DND-41 (cell line): ENCODE data around the gene C11orf21.

ENCODE experiments used
- ATAC-seq: fragments of 200-7000 bp; cut with Tn5 transposase; 3 replicates; pipeline ENCODE4 v1.9.1; 2021; ENCODE audit warnings: low read depth; ENCODE audit not compliant: insufficient read depth
- DNase-seq: peaks from one replicate; pipeline ENCODE4 v3.0.0-alpha.2; 2020
- H2AFZ ChIP-seq: 2 replicates; pipeline ENCODE4 v1.6.0; 2012; ENCODE audit warnings: low read depth, low read length
- H3K27ac ChIP-seq: 2 replicates; pipeline ENCODE4 v1.5.1; 2012; ENCODE audit warnings: low read length, inconsistent platforms
- H3K27me3 ChIP-seq: fragments of 200-600 bp; sonication (generic); 2 replicates; pipeline ENCODE4 v1.6.0; 2012; ENCODE audit warnings: low read length, mild to moderate bottlenecking, inconsistent platforms; ENCODE audit not compliant: insufficient read depth, poor library complexity
- H3K36me3 ChIP-seq: 2 replicates; pipeline ENCODE4 v1.5.1; 2012; ENCODE audit warnings: low read length, inconsistent platforms; ENCODE audit not compliant: insufficient read depth
- H3K4me1 ChIP-seq: 2 replicates; pipeline ENCODE4 v1.5.1; 2012; ENCODE audit warnings: mild to moderate bottlenecking, low read length; ENCODE audit not compliant: insufficient read depth
- H3K4me2 ChIP-seq: 2 replicates; pipeline ENCODE4 v1.6.0; 2012; ENCODE audit warnings: mild to moderate bottlenecking, moderate library complexity, low read length, inconsistent platforms; ENCODE audit not compliant: insufficient read depth
- H3K4me3 ChIP-seq, 2 experiments: fragments of 200-600 bp in 1 of 2; shearing (Covaris generic) in 1 of 2; 2 replicates each; pipeline ENCODE4 v1.5.1; 2012 to 2016; ENCODE audit warnings: inconsistent platforms in 2 of 2, low read length in 2 of 2, mild to moderate bottlenecking in 2 of 2, low read depth in 1 of 2, moderate library complexity in 1 of 2
- H3K79me2 ChIP-seq: 2 replicates; pipeline ENCODE4 v1.6.0; 2012; ENCODE audit warnings: low read length, inconsistent platforms; ENCODE audit not compliant: insufficient read depth
- H3K9ac ChIP-seq: 2 replicates; pipeline ENCODE4 v1.6.0; 2012; ENCODE audit warnings: low read depth, mild to moderate bottlenecking, inconsistent platforms, low read length, moderate library complexity
- H3K9me3 ChIP-seq: 2 replicates; pipeline ENCODE4 v1.5.1; 2012; ENCODE audit warnings: low read length, moderate library complexity, mild to moderate bottlenecking, inconsistent platforms; ENCODE audit not compliant: insufficient read depth, severe bottlenecking
- H4K20me1 ChIP-seq: 2 replicates; pipeline ENCODE4 v1.6.0; 2012; ENCODE audit warnings: low read length; ENCODE audit not compliant: insufficient read depth
- EZH2 ChIP-seq: IDR thresholded peaks from 3 replicates; pipeline ENCODE4 v1.6.1; 2012; ENCODE audit warnings: borderline replicate concordance, low read depth, mild to moderate bottlenecking, moderate library complexity, low read length, inconsistent platforms; ENCODE audit not compliant: severe bottlenecking
- TF ChIP-seq, protein P1 (sequence below): IDR thresholded peaks from 2 replicates; pipeline ENCODE4 v1.5.1; 2012; ENCODE audit warnings: borderline replicate concordance, low read length, moderate library complexity, mild to moderate bottlenecking; ENCODE audit not compliant: poor library complexity, severe bottlenecking; ENCODE audit errors: extremely low read depth

Gene C11orf21

DNA sequence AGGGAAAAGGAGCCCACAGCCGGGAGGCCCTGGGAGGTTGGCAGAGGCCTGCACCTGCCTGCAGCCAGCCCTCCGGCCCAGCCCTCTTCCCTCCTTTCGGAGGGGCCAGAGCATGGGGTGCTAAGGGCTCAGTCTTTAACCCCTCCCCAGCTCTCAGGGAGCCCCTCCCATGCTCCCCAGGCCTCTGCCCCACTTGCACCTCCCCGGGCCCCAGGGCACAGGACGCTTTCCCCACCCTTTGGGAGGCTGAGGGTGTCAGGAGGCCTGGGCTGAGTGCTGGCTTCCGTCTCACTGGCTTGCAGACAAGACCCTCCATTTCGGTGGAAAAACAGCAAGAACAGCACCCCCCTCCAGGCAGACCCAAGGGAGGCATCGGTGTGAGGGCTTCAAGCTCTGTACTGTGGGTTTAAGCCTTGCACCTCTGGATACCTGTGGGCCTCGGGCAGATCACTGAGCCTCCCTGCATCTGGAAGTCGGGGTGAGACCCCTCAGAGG lies 38.6 kb downstream of the C11orf21 start:
- Histone ChIP-seq H3K27me3 (no peaks in the 10 kb centered on the region), H4K20me1 (no peaks in the 10 kb centered on the region), H3K4me1 (peaks cover 54% of the 10 kb centered on the region), H3K4me2 (no peak overlapping the region), H3K4me3 (no peak overlapping the region), H3K27ac (peak overlapping the region; percentile 96; the same call in 1 of the 2 replicates), H2AFZ (no peak overlapping the region), H3K9ac (no peak overlapping the region), H3K9me3 (no peaks in the 10 kb centered on the region), H3K36me3 (no peaks in the 10 kb centered on the region), H3K79me2 (no peaks in the 10 kb centered on the region)
- DNase-seq (no peak), ATAC-seq (no peak)
- TF ChIP-seq, protein P1, sequence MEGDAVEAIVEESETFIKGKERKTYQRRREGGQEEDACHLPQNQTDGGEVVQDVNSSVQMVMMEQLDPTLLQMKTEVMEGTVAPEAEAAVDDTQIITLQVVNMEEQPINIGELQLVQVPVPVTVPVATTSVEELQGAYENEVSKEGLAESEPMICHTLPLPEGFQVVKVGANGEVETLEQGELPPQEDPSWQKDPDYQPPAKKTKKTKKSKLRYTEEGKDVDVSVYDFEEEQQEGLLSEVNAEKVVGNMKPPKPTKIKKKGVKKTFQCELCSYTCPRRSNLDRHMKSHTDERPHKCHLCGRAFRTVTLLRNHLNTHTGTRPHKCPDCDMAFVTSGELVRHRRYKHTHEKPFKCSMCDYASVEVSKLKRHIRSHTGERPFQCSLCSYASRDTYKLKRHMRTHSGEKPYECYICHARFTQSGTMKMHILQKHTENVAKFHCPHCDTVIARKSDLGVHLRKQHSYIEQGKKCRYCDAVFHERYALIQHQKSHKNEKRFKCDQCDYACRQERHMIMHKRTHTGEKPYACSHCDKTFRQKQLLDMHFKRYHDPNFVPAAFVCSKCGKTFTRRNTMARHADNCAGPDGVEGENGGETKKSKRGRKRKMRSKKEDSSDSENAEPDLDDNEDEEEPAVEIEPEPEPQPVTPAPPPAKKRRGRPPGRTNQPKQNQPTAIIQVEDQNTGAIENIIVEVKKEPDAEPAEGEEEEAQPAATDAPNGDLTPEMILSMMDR: no peak
- no peak for TF ChIP-seq EZH2

DNA sequence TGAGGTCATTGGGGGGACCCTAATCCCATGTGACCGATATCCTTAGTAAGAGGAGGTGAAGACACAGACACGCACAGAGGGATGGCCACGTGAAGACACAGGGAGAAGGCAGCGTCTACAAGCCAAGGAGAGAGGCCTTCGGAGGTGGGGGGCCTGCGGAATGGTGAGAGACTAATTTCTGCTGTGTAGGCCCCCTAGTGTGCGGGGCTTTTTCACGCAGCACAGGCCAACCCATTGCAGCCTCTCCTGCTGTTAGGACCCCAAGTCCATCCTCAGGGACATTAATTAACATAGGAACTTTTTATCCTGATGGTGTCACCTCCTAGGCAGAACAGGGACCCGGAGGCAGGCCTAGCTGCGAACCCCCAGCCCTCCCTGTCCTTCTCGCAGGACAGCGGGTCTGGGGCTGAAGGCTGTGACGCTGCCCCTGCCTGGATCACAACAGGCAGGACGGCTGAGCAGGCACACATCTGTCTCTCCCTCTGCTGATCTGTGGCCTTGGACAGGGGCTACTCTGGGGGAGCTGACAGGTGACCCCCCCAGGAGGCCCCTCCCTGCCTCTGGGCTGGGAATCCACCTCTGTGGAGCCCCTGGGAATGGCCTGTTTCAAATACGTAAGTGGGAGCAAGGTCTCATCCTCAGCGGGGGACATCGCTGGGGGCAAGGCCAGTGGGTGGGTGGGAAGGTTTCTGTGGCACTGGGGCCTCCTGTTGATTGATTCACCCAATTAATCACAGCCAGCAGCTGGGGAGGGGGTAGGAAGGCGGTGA lies 39.2 kb downstream of the C11orf21 start:
- Histone ChIP-seq H3K4me1 (peaks cover 47% of the 10 kb centered on the region), H3K9me3 (no peaks in the 10 kb centered on the region), H3K9ac (no peak overlapping the region), H3K36me3 (no peaks in the 10 kb centered on the region), H3K4me2 (no peak overlapping the region), H3K27me3 (no peaks in the 10 kb centered on the region), H3K79me2 (no peaks in the 10 kb centered on the region), H4K20me1 (no peaks in the 10 kb centered on the region), H3K4me3 (no peak overlapping the region), H3K27ac (no peak overlapping the region; the same call in 1 of the 2 replicates), H2AFZ (no peak overlapping the region)
- TF ChIP-seq, protein P1: no peak
- TF ChIP-seq EZH2: no peak
- no peak for DNase-seq
- no peak for ATAC-seq

DNA sequence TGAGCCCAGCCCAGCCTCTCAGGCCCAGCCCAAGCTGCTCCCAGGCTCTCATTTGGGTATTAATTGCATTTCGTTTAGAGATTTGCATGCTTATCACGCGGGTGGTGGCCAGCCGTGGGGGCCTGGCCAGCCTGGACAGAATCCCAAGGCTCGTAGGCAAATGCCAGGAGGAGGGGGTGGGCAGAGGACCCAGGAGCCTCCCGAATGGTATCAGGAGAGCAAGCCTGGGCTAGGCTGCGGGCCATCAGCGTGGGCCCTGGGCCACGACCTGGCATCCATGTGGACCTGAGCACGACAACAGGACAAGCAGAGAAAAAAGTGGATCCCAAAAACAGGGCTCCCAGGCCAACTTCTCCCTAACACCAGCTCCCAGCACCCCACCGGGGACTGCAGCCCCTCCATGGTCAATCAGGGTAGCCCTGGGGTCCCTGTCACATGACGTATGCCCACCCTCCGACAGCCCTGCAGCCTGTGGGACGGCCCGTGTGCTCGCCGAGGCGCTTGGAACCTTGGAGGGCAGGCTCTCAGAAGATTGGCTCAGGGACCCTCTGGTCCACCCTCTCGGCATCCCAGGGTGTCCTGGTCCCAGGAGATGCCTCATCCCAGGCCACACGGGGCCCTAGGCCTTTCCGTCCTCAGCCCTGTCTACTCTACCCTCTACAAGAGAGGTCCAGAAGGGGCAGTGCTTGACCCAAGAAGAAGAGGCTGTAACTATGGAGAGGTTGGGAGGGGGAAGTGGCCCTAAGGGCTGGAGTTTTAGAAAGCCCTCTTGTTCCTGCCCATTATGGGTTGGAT lies 40.1 kb downstream of the C11orf21 start:
- H3K27me3 ChIP-seq: no peaks in the 10 kb centered on the region
- H3K9ac ChIP-seq: no peak overlapping the region
- H4K20me1 ChIP-seq: no peaks in the 10 kb centered on the region
- no peak overlapping the region for H3K4me2 ChIP-seq
- no peak overlapping the region; the same call in 1 of the 2 replicates for H3K27ac ChIP-seq
- no peak for TF ChIP-seq EZH2
- TF ChIP-seq, protein P1: no peak
- no peak overlapping the region for H3K4me3 ChIP-seq
- H3K36me3 ChIP-seq: no peaks in the 10 kb centered on the region
- H3K4me1 ChIP-seq: peaks cover 39% of the 10 kb centered on the region
- ATAC-seq (no peak), DNase-seq (no peak)
- no peaks in the 10 kb centered on the region for H3K79me2 ChIP-seq
- H3K9me3 ChIP-seq: no peaks in the 10 kb centered on the region
- no peak overlapping the region for H2AFZ ChIP-seq
